Glutamatergic neuron (in vitro differentiated cells): ENCODE results near the gene TAT. TPM values are rescaled to one million over a fixed set of nuclear protein-coding genes. Genes with fewer than 3 reads are reported as not detected.

Experiments
- DNase-seq: peaks from one replicate; pipeline ENCODE4 v3.0.0; 2022
- H3K27ac Mint-ChIP-seq: one replicate; pipeline ENCODE4 v1.8.0; 2020; ENCODE audit warnings: mild to moderate bottlenecking, mixed read lengths, inconsistent platforms; ENCODE audit not compliant: unreplicated experiment
- H3K27me3 Mint-ChIP-seq: one replicate; pipeline ENCODE4 v1.8.0; 2020; ENCODE audit warnings: mild to moderate bottlenecking, moderate library complexity, mixed read lengths, inconsistent platforms; ENCODE audit not compliant: unreplicated experiment
- H3K36me3 Mint-ChIP-seq: one replicate; pipeline ENCODE4 v1.8.0; 2020; ENCODE audit warnings: mild to moderate bottlenecking, mixed read lengths, inconsistent platforms; ENCODE audit not compliant: unreplicated experiment
- H3K4me1 Mint-ChIP-seq: one replicate; pipeline ENCODE4 v1.8.0; 2020; ENCODE audit warnings: mild to moderate bottlenecking, low read depth, mixed read lengths, inconsistent platforms; ENCODE audit not compliant: unreplicated experiment
- H3K4me3 Mint-ChIP-seq: one replicate; pipeline ENCODE4 v1.8.0; 2020; ENCODE audit warnings: mild to moderate bottlenecking, mixed read lengths, inconsistent platforms; ENCODE audit not compliant: unreplicated experiment
- H3K9me3 Mint-ChIP-seq: one replicate; pipeline ENCODE4 v1.8.0; 2020; ENCODE audit warnings: mild to moderate bottlenecking, moderate library complexity, mixed read lengths, inconsistent platforms; ENCODE audit not compliant: unreplicated experiment
- CTCF ChIP-seq: fragments of 200-600 bp; sonication (generic); IDR thresholded peaks from one replicate; pipeline ENCODE4 v1.5.0; 2021; ENCODE audit not compliant: partially characterized antibody, unreplicated experiment
- total RNA-seq: library from RNA; stranded (reverse); fragmentation: NEBNext Ultra II Directional; extraction: Animal tissue kit (Norgen Biotek cat#: 25700); gene quantifications from one replicate; pipeline ENCODE4 v1.2.1, GENCODE V29; 2021; ENCODE audit not compliant: unreplicated experiment

TAT gene
- total RNA-seq, 1 donor from 2014 or later, result not detected

DNA sequence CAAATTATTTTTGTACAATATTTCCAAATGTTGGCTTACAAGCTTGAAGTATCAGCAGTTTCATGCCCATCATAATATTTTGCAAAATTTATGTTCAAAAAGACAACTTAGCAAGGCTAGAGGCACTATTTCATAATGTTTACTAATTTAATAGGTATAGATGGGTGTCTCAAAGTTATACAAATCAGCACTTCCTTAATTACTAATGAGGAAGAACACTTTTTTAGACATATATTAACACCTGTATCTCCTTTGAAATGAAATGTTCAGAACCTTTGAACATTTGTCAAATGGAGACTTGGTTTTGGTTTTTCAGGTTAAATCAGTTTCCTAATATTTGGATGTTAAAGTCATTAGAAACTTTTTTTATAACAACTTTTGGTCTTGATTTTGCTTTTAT, 2.2 kb downstream of the TAT start:
- no peaks in the 10 kb centered on the region for H3K27me3 Mint-ChIP-seq
- no peak for TF ChIP-seq CTCF
- no peak overlapping the region for H3K27ac Mint-ChIP-seq
- H3K4me3 Mint-ChIP-seq, result no peak overlapping the region
- H3K36me3 Mint-ChIP-seq, result no peaks in the 10 kb centered on the region
- H3K9me3 Mint-ChIP-seq, result no peaks in the 10 kb centered on the region
- DNase-seq, result no peak
- H3K4me1 Mint-ChIP-seq, result no peaks in the 10 kb centered on the region

DNA sequence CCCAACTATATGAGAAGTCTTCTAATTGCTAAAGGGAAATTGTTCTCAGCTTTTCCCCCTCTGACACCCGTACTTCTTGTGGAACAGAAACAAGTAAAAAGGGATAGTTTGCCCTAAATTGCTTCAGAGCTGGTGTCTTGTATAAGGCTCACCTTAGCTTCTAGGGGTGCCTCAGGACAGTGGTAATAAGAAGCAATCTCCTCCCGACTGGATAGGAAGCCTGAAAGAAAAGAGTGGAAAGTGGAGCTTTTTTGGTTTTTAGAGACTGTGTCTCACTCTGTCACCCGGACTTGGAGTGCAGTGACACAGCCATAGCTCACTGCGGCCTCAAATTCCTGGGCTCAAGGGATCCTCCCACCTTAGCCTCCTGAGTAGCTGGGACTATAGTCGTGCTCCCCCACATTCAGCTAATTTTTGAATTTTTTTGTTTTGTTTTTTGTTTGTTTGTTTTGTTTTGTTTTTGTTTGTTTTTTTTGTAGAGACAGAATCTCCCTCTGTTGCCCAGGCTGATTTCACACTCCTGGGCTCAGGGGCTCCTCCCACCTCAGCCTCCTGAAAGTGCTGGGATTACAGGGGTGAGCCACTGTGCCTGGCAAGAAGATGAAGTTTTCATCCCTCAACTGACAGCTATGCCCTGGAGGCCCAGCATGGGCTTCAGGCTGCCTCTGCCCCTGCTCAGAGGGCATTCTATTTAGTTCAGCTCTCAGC, 3.4 kb downstream of the TAT start:
- Mint-ChIP-seq H3K4me1 (no peaks in the 10 kb centered on the region), H3K27me3 (no peaks in the 10 kb centered on the region), H3K36me3 (no peaks in the 10 kb centered on the region), H3K9me3 (no peaks in the 10 kb centered on the region), H3K27ac (no peak overlapping the region), H3K4me3 (no peak overlapping the region)
- DNase-seq, result no peak
- TF ChIP-seq CTCF, result no peak

DNA sequence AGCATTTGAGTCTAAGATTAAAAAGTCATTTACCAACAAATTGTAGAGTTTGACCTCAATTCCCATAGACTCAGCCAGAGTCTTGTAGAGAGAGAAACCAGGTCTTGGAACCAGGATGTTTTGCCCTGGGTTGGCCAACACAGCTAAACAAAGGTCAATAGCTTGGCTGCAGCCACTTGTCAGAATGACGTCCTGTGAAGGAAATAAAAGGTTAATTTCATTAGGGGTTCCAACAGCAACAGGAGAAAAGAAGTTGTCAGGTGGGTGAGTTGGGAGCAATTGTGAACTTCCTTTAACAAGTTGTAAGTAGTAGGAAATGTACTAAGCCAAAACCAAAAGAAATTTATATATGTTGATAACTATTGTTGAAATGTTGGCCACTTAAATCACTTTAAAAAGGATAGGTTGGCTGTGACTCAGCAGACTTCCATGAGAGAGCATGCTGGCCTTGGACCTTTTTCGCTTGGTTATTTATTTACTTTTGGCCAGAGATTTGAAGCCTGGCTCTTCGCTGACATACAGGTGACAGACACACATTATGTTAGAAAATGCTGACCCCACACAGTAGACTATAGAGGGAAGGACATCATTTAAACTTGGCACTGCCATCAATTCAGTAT, 4.3 kb downstream of the TAT start:
- no peaks in the 10 kb centered on the region for H3K36me3 Mint-ChIP-seq
- H3K4me3 Mint-ChIP-seq, result no peak overlapping the region
- no peaks in the 10 kb centered on the region for H3K27me3 Mint-ChIP-seq
- no peaks in the 10 kb centered on the region for H3K9me3 Mint-ChIP-seq
- no peaks in the 10 kb centered on the region for H3K4me1 Mint-ChIP-seq
- H3K27ac Mint-ChIP-seq, result no peak overlapping the region
- no peak for TF ChIP-seq CTCF
- DNase-seq, result no peak

- no peak overlapping the region for H3K4me3 Mint-ChIP-seq
- DNase-seq, result no peak
- no peak overlapping the region for H3K27ac Mint-ChIP-seq
- no peaks in the 10 kb centered on the region for H3K27me3 Mint-ChIP-seq
- no peak for TF ChIP-seq CTCF
- peaks cover 7% of the 10 kb centered on the region for H3K4me1 Mint-ChIP-seq
- H3K9me3 Mint-ChIP-seq, result no peaks in the 10 kb centered on the region
- H3K36me3 Mint-ChIP-seq, result no peaks in the 10 kb centered on the region
These were observed 6.7 kb downstream of the TAT start for GRCh38 chr16:71570144-71570543.

DNA sequence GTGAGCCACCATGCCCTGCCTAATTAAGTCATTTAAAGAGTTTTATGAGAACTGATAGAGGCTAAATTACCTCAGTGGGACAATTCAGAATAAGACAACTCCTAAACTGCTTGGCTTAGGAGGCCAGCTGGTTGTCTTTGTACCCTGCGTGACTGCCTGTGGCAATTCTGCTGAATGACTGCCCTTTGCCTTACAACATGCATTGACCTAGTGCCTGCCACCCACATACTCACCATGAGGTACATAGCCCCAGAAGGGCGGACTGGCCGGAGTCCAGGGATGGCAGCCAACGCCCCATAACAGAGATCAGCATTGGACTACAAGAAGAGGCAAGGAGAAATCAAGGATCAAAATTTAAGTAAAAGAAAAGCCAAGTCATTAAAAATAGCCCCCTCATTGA, 7.3 kb downstream of the TAT start:
- DNase-seq, result no peak
- Mint-ChIP-seq H3K36me3 (no peaks in the 10 kb centered on the region), H3K27ac (no peak overlapping the region), H3K27me3 (no peaks in the 10 kb centered on the region), H3K9me3 (no peaks in the 10 kb centered on the region), H3K4me3 (no peak overlapping the region), H3K4me1 (peaks cover 7% of the 10 kb centered on the region)
- no peak for TF ChIP-seq CTCF
